ENCODE results near the gene ERP29. TPM values are rescaled to one million over a fixed set of nuclear protein-coding genes. Genes with fewer than 3 reads are reported as not detected.

Gene ERP29
- 35.4 and 41.9 TPM in 2 replicates for total RNA-seq

DNA sequence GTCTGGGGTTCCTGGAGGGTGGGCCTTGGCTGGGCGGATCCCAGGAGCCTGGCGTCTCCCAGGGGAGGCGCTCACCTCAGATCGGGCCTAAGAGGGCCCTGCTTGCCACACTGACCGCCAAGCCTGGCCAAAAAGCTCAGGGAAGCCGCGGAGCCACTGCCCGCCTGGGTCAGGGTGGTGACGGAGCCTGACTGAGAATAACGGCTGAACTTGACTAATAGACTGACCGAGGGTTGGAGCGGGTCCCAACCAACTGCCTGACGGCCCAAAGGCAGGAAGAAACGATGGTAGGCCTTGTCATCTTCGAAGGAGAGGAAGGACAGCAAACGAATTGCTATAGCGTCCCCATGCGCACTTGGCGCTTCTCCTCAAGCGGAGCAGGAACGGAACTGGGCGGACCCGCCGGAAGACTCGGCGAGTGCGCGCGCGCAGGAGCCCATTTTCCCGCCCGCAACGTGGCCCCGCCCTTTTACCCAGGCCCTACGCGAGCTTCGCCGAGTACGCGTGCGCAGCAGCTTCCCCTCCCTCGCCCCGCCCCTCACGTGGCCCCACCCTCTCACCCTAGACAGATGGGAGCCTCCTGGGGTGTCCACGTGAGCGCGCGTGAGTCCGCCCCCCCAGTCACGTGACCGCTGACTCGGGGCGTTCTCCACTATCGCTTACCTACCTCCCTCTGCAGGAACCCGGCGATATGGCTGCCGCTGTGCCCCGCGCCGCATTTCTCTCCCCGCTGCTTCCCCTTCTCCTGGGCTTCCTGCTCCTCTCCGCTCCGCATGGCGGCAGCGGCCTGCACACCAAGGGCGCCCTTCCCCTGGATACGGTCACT, at the start of gene ERP29, which contains the start of gene TMEM116:
ERP29 (plus strand) TSS at position 652 of the 826 bp plus-strand sequence; CDS start at position 692, 40 bp downstream.
TMEM116 (minus strand) TSS at position 391 of the 826 bp plus-strand sequence. CDS start 7,895 bp downstream, outside the sequence.

Small RNA genes within 50 kb of the gene (small RNA-seq; reads per million reads assigned to genes)
- gene AC004024.1: not detected
- gene MIR3657: not detected
- not detected for gene RF00019

Other genes with a start within 250 kb of the ERP29 start
- 13.5 and 13.6 TPM in 2 replicates for gene ALDH2, start 246.5 kb upstream of the ERP29 start, total RNA-seq
- 30.9 and 40.9 TPM in 2 replicates for gene MAPKAPK5, start 171.2 kb upstream of the ERP29 start, total RNA-seq
- gene TMEM116, start 261 bp upstream of the ERP29 start, total RNA-seq: 7.7 and 8.0 TPM in 2 replicates
- gene NAA25, start 95.4 kb downstream of the ERP29 start, total RNA-seq: 27.2 and 36.8 TPM in 2 replicates
- 23.9 and 31.6 TPM in 2 replicates for gene TRAFD1, start 112.1 kb downstream of the ERP29 start, total RNA-seq